Midbrain (tissue), 1 donor: Measurements from ENCODE around the gene MYCL.

Experiments
- DNase-seq: peaks from one replicate; lab custom pipeline; 2025; lab: John Stamatoyannopoulos, UW

The MYCL gene, protein sequence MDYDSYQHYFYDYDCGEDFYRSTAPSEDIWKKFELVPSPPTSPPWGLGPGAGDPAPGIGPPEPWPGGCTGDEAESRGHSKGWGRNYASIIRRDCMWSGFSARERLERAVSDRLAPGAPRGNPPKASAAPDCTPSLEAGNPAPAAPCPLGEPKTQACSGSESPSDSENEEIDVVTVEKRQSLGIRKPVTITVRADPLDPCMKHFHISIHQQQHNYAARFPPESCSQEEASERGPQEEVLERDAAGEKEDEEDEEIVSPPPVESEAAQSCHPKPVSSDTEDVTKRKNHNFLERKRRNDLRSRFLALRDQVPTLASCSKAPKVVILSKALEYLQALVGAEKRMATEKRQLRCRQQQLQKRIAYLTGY

DNA sequence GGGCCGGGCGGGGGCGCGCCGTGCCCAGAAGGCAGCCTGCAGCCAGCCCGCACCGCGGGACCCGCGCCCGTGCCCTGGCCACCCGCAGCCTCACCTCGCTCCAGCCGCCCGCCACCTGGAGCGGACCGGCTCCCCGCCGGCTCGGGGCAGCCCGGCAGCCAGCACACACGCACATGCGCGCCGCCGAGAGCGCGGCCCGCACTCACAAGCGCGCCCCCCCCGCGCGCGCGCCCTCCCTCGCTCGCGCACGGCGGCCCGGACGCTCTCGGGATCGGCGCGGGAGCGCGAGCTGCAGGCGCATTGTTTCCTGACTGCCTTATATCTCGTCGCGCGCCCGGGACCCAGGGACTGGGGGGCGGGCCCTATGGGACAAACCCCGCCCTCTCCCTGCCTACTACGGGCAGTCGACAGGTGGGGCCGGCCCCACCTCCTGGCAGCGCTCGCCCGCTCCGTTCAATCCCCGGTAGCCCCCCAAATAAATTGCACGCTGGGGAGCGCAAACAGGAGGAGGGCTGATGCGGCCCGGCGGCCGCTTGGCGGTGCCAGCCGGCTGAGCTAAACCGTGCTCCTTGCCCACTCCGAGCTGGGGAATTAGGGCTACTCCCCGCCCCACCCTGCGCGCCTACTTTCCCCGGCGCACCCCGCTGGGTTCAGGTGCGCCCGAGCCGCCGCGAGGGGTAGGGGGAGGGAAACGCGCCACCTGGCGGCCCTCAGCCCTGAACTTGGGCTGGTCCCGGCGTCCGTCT, at the start of gene MYCL:
Gene MYCL (minus strand): TSS at position 204 of the 746 bp plus-strand sequence. CDS start 483 bp downstream, outside the sequence.
- peak; percentile 54 for DNase-seq

DNA sequence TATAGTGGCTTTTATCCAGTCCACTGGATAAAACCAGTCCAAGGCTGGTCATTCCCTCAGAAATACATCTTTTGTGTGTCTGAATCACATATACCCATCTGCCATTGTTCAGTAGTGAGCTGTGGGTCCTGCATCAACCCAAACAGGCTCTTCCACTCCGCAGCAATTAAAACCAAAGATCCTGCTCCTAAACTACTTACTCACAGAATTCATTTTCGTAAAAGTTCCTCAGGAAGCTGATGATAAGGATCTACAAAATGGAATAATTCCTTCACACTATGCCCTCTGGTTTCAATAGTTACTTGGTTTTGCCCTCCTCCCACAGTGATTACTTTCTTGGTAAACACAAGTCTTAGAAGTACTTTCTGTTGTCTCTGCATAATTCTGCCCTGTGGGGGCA, 48.2 kb upstream of the MYCL start:
- DNase-seq: no peak

GRCh38 chr1:39947260-39947659, 45.5 kb upstream of the MYCL start:
- DNase-seq: no peak

GRCh38 chr1:39946216-39946615, 44.5 kb upstream of the MYCL start:
- DNase-seq: no peak

GRCh38 chr1:39944410-39945112, 42.8 kb upstream of the MYCL start:
- DNase-seq: no peak

- no peak for DNase-seq
These were observed 42.0 kb upstream of the MYCL start for GRCh38 chr1:39943471-39944290.

- DNase-seq: no peak
These were observed 39.5 kb upstream of the MYCL start for GRCh38 chr1:39940980-39941871.

GRCh38 chr1:39940253-39940652, 38.5 kb upstream of the MYCL start:
- peak; percentile 4 for DNase-seq

GRCh38 chr1:39938856-39939255, 37.1 kb upstream of the MYCL start:
- DNase-seq: no peak

DNA sequence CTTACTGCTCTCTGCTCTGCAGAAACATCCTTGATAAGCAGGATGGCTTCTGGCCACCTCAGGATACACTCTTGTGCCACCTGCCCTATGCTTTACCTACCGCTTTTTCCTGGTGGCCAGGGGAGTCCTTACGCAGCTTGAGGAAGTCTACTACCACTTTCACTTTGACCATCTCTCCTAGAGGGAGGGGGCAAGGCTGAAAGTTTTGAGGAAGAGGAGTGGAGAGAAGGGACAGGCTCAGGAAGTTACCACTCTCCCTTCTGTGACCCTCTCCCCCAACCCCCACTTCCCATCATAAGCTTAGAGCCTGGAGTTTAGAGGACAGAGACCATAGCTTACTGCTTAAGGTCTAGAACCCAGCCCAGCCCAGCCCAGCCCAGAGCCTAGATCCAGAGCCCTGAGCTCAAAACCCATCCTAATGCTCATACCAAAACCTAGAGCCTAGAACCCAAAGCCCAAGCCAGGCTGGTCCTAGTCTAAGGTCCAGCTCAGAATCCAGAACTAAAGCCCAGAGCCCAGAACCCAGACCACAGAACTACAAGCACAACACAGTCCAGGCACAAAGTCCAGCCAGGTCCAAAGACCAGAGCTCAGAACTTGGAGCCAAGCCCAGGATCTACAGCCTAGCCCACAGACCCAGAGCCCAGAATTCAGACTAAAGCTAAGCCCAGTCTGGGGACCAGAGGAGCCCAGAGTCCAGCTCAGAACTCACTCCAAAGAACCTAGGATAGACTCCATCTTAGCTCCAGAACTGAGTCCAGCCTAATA, 35.2 kb upstream of the MYCL start:
- DNase-seq: peak; percentile 37

- no peak for DNase-seq
These were observed 32.5 kb upstream of the MYCL start for GRCh38 chr1:39933956-39934941.

DNA sequence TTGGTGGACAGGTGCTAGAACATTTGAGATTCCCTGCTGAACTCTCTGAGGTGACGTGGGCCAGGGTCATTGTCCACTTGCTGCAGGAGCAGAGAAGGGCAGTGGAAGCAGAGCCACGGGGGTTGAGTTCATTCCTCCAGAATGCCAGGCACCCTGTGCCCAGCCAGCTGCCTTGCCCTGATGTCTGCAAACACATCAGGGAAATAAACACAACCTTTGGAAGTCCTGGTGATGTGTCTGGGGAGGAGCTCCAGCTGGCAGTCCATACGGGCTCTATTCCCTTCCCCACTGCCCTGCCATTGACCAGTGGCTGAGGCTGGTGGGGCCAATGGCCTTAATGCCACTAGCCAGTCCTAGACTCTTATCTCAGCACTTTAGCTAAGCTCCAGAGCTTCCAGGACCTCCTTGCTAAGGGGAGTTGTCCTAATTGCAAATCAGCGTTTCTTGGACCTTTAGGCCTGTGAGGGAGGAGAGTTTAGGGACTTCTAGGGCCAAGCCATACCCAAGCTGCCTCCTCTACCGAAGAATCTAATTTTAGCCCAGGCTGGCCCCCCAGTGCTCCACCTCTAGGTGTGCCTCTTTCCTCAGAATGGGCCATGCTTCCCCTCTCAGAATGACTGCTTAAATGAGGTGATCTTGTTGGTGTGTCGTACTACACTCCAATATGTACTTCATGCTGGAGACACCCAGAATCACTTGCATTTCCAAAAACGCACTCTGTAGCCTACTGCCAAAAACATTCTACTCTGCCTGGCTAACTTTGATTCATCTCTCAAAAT, 27.3 kb upstream of the MYCL start:
- no peak for DNase-seq

GRCh38 chr1:39927538-39927937, 25.8 kb upstream of the MYCL start:
- no peak for DNase-seq

- no peak for DNase-seq
These were observed 25.1 kb upstream of the MYCL start for GRCh38 chr1:39926820-39927219.

- DNase-seq: no peak
These were observed 24.7 kb upstream of the MYCL start for GRCh38 chr1:39926343-39926793.

- no peak for DNase-seq
These were observed 24.1 kb upstream of the MYCL start for GRCh38 chr1:39925721-39926342.

GRCh38 chr1:39922251-39922688, 20.6 kb upstream of the MYCL start:
- no peak for DNase-seq
